ENCODE data around the gene KLHL34.

Gene KLHL34, protein sequence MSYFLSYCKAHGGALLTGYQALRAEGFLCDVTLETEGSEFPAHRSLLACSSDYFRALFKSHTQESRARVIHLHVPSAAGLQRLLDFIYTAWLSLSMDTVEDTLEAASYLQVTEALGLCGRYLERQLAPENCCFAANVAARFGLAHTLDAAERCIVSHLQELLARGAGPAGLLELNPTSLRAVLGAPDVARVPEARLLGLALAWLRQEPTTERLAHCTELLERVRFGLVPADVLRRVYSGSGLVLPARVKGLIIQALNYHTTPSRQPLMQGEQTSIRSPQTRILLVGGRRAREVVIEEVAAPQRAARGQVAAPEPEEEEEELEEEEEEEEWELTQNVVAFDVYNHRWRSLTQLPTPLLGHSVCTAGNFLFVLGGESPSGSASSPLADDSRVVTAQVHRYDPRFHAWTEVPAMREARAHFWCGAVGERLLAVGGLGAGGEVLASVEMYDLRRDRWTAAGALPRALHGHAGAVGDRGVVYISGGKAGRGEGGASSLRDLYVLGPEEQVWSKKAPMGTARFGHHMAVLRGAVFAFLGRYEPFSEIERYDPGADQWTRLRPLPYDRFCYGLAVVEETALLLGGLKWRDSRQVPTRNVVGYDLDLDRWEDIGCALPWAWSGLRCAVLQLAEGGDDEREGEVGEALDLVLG

DNA sequence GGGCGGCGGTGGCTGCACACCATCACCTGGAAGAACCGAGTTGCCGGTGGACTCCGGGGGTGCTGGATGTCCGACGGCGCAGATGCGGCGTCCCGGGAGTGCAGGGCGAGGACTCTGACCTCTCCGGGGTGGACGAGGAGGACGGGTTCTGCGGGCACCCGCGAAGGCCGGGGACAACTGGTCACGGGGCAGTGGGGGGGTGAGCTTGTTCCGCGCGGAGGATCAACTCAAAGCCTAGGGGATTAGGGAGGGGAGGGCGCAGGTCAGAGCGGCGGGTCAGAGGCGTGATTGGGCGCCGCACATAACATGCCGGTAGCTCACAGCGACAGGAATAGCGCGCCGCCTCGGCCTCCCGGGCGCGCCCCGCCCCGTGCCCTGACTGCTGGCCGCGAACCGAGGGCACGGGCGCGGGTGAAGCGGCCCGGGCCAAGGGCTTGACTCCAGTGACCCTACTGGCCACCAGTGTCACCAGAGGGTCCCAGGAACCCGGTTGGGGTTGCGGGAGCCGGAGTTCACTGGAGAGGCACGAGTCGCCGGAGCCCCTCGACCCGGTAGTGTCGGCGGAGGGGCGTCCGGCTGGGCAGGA, at the start of gene KLHL34:
Gene KLHL34 (minus strand): TSS at position 179 of the 586 bp plus-strand sequence. CDS start 542 bp downstream, outside the sequence.
- Histone ChIP-seq H3K36me3 (ENCODE audit: insufficient read depth, low read length) (no peaks in the 10 kb centered on the region), H3K4me1 (ENCODE audit: insufficient read depth, low read length) (no peaks in the 10 kb centered on the region), H3K9ac (ENCODE audit: low read depth, low read length) (no peak within 1 kb of the TSS), H3K9me3 (ENCODE audit: control insufficient read depth, insufficient read depth, low read length) (no peaks in the 10 kb centered on the region; the same call in 1 of the 2 replicates)

DNA sequence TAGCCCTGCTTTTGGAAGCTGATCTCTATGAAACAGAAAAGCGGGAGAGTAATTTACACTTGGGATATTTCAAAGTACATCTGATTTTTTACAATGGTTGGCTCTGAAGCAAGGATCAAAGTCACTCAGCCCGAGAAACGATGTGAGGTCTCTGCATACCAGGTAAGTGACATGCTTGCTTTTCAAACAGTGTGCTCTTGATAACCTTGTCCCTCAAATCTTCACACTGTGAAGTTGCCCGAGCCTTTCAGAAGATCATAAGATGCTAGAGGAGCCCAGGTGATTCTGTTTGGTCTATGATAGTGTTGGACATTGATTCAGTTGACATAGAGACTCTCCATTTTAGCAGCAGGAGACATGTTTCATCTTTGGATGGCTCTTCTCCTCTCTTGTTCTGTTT, 47.1 kb upstream of the KLHL34 start:
- Histone ChIP-seq H3K9me3 (ENCODE audit: control insufficient read depth, insufficient read depth, low read length) (no peaks in the 10 kb centered on the region; the same call in 1 of the 2 replicates), H3K36me3 (ENCODE audit: insufficient read depth, low read length) (no peaks in the 10 kb centered on the region), H3K4me1 (ENCODE audit: insufficient read depth, low read length) (peaks cover 4% of the 10 kb centered on the region; the same call in 1 of the 2 replicates), H3K9ac (ENCODE audit: low read depth, low read length) (no peak overlapping the region)

GRCh38 chrX:21702725-21703124, 44.6 kb upstream of the KLHL34 start:
- no peaks in the 10 kb centered on the region; the same call in 1 of the 2 replicates for H3K9me3 ChIP-seq (ENCODE audit: control insufficient read depth, insufficient read depth, low read length)
- peaks cover 4% of the 10 kb centered on the region; the same call in 1 of the 2 replicates for H3K4me1 ChIP-seq (ENCODE audit: insufficient read depth, low read length)
- H3K36me3 ChIP-seq (ENCODE audit: insufficient read depth, low read length), result no peaks in the 10 kb centered on the region
- no peak overlapping the region for H3K9ac ChIP-seq (ENCODE audit: low read depth, low read length)

DNA sequence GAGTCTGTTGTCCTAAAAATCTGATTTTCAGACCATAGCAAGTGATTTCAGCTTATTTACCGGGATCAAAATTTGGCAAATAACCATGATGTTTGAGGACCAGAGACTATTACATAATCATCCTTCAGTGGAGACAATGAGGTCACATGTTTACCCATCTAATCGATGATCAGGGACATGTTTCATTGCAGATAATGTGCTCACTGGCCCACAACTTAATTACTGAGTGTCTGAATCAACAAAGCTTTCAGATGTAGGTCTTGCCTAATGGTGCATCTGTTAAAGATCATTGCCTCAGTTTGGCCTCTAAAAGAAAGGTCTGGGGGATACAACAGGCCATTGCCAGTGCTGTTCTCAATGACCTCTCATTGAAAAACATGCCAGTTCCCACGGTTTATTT, 42.8 kb upstream of the KLHL34 start:
- H3K36me3 ChIP-seq (ENCODE audit: insufficient read depth, low read length), result no peaks in the 10 kb centered on the region
- H3K4me1 ChIP-seq (ENCODE audit: insufficient read depth, low read length), result peaks cover 4% of the 10 kb centered on the region; the same call in 1 of the 2 replicates
- H3K9me3 ChIP-seq (ENCODE audit: control insufficient read depth, insufficient read depth, low read length), result no peaks in the 10 kb centered on the region
- no peak overlapping the region for H3K9ac ChIP-seq (ENCODE audit: low read depth, low read length)

GRCh38 chrX:21700275-21700674, 42.1 kb upstream of the KLHL34 start:
- Histone ChIP-seq H3K36me3 (ENCODE audit: insufficient read depth, low read length) (no peaks in the 10 kb centered on the region), H3K9ac (ENCODE audit: low read depth, low read length) (no peak overlapping the region), H3K4me1 (ENCODE audit: insufficient read depth, low read length) (peaks cover 4% of the 10 kb centered on the region; the same call in 1 of the 2 replicates), H3K9me3 (ENCODE audit: control insufficient read depth, insufficient read depth, low read length) (no peaks in the 10 kb centered on the region)

- no peaks in the 10 kb centered on the region for H3K9me3 ChIP-seq (ENCODE audit: control insufficient read depth, insufficient read depth, low read length)
- no peaks in the 10 kb centered on the region for H3K36me3 ChIP-seq (ENCODE audit: insufficient read depth, low read length)
- peaks cover 4% of the 10 kb centered on the region; the same call in 1 of the 2 replicates for H3K4me1 ChIP-seq (ENCODE audit: insufficient read depth, low read length)
- H3K9ac ChIP-seq (ENCODE audit: low read depth, low read length), result no peak overlapping the region
Observed at GRCh38 chrX:21699136-21699535, 41.0 kb upstream of the KLHL34 start.

- no peak overlapping the region for H3K9ac ChIP-seq (ENCODE audit: low read depth, low read length)
- no peaks in the 10 kb centered on the region for H3K36me3 ChIP-seq (ENCODE audit: insufficient read depth, low read length)
- peaks cover under 1% of the 10 kb centered on the region; the same call in 1 of the 2 replicates for H3K4me1 ChIP-seq (ENCODE audit: insufficient read depth, low read length)
- H3K9me3 ChIP-seq (ENCODE audit: control insufficient read depth, insufficient read depth, low read length), result no peaks in the 10 kb centered on the region
Observed at GRCh38 chrX:21698272-21698671, 40.1 kb upstream of the KLHL34 start.

DNA sequence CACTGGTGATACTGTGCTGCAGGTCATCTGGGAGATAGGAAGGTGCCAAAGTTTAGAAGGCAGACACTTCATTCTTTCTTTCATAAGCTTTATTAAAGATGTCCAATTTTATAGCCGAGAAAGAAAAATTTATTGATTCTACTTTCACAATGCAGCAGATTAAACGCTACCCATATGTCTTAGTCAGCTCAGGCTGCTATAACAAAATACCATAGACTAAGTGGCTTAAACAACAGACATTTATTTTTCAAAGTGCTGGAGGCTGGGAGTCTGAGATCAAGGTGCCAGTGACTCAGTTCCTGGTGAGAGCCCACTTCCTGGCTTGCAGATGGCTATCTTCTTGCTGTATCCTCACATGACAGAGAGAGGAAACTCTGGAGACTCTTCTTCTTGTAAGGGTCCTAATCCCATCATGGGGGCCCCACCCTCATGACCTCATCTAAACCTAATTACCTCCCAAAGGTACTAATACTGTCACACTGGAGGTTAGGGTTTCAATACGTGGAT, 33.4 kb upstream of the KLHL34 start:
- no peaks in the 10 kb centered on the region for H3K9me3 ChIP-seq (ENCODE audit: control insufficient read depth, insufficient read depth, low read length)
- H3K4me1 ChIP-seq (ENCODE audit: insufficient read depth, low read length), result no peaks in the 10 kb centered on the region
- H3K36me3 ChIP-seq (ENCODE audit: insufficient read depth, low read length), result no peaks in the 10 kb centered on the region
- no peak overlapping the region for H3K9ac ChIP-seq (ENCODE audit: low read depth, low read length)

DNA sequence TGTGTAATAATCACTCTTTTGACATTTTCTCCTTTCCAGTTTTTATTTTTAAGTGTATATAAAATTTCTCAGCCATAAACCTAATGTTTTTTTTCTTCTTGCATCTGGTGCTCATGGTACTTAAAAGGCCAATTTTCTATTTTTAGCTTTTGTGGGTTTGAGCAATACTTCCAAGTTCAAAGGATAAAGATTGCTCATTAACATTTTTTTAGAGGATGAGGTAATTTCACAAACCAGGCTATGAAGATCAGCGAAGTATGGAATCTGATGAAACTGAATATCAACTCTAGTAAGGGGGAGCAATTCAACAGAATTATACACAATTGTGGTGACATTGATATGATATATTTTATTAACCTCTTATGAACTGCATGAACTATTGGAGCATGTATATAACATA, 25.8 kb upstream of the KLHL34 start:
- no peaks in the 10 kb centered on the region for H3K4me1 ChIP-seq (ENCODE audit: insufficient read depth, low read length)
- no peak overlapping the region for H3K9ac ChIP-seq (ENCODE audit: low read depth, low read length)
- no peaks in the 10 kb centered on the region for H3K36me3 ChIP-seq (ENCODE audit: insufficient read depth, low read length)
- H3K9me3 ChIP-seq (ENCODE audit: control insufficient read depth, insufficient read depth, low read length), result no peaks in the 10 kb centered on the region

DNA sequence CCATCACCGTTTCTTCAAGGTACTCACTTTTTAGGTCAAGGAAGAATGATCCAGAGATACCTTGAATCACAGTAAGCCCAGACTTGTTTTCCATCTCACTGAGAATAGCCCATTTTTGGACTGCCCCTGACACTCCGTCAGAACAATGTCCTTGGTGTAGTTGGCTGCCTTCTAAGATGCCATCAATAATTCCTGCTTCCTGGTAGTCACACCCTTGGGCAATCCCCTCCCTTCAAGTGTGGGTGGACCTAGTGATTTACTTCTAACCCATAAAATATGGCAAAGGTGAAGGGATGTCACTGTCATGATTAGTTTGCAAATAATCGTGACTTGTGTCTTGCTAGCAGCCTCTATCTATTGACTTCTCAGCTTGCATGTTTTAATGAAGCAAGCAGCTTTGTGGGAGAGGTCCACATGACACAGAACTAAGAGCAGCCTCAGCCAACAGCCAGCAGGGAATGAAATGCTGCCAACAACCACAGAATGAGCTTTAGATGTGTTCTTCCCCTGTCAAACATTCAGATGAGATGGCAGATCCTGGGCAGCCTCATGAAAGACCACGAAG, 20.0 kb upstream of the KLHL34 start:
- Histone ChIP-seq H3K9me3 (ENCODE audit: control insufficient read depth, insufficient read depth, low read length) (no peaks in the 10 kb centered on the region), H3K9ac (ENCODE audit: low read depth, low read length) (no peak overlapping the region), H3K36me3 (ENCODE audit: insufficient read depth, low read length) (no peaks in the 10 kb centered on the region), H3K4me1 (ENCODE audit: insufficient read depth, low read length) (no peaks in the 10 kb centered on the region)

- no peaks in the 10 kb centered on the region for H3K9me3 ChIP-seq (ENCODE audit: control insufficient read depth, insufficient read depth, low read length)
- no peaks in the 10 kb centered on the region for H3K4me1 ChIP-seq (ENCODE audit: insufficient read depth, low read length)
- H3K9ac ChIP-seq (ENCODE audit: low read depth, low read length), result no peak overlapping the region
- no peaks in the 10 kb centered on the region for H3K36me3 ChIP-seq (ENCODE audit: insufficient read depth, low read length)
Observed at GRCh38 chrX:21675931-21676330, 17.8 kb upstream of the KLHL34 start.

- Histone ChIP-seq H3K9me3 (ENCODE audit: control insufficient read depth, insufficient read depth, low read length) (no peaks in the 10 kb centered on the region), H3K36me3 (ENCODE audit: insufficient read depth, low read length) (no peaks in the 10 kb centered on the region), H3K4me1 (ENCODE audit: insufficient read depth, low read length) (no peaks in the 10 kb centered on the region), H3K9ac (ENCODE audit: low read depth, low read length) (no peak overlapping the region)
Observed at GRCh38 chrX:21674430-21675186, 16.5 kb upstream of the KLHL34 start.

- no peak overlapping the region for H3K9ac ChIP-seq (ENCODE audit: low read depth, low read length)
- H3K36me3 ChIP-seq (ENCODE audit: insufficient read depth, low read length), result no peaks in the 10 kb centered on the region
- no peaks in the 10 kb centered on the region for H3K9me3 ChIP-seq (ENCODE audit: control insufficient read depth, insufficient read depth, low read length)
- H3K4me1 ChIP-seq (ENCODE audit: insufficient read depth, low read length), result no peaks in the 10 kb centered on the region
Observed at GRCh38 chrX:21666679-21667078, 8.5 kb upstream of the KLHL34 start.

- H3K9ac ChIP-seq (ENCODE audit: low read depth, low read length), result no peak overlapping the region
- H3K36me3 ChIP-seq (ENCODE audit: insufficient read depth, low read length), result no peaks in the 10 kb centered on the region
- no peaks in the 10 kb centered on the region for H3K4me1 ChIP-seq (ENCODE audit: insufficient read depth, low read length)
- no peaks in the 10 kb centered on the region for H3K9me3 ChIP-seq (ENCODE audit: control insufficient read depth, insufficient read depth, low read length)
Observed at GRCh38 chrX:21666252-21666651, 8.1 kb upstream of the KLHL34 start.

All from ES-I3 (cell line).